ENCODE results near the gene AGTRAP.

GRCh38 chr1:11697893-11698210, 38.1 kb upstream of the AGTRAP start:
- no peak for TF ChIP-seq POLR2A (IDR thresholded peaks at IDR 0.05)
- TF ChIP-seq CTCF (IDR thresholded peaks at IDR 0.05) = no peak
